NCI-H82 (cell line): ENCODE measurements around the gene SMPX.

Source experiments
- DNase-seq: peaks from one replicate; lab custom pipeline; 2025; lab: John Stamatoyannopoulos, UW

SMPX gene

GRCh38 chrX:21657318-21658151 lies 100.4 kb downstream of the SMPX start:
- DNase-seq, result no peak

GRCh38 chrX:21656587-21657317 lies 101.2 kb downstream of the SMPX start:
- DNase-seq, result no peak
